Measurements from ENCODE around the gene AK8.

AK8 gene

GRCh38 chr9:132762896-132763295, 115.2 kb downstream of the AK8 start:
- TF ChIP-seq CSRNP3 (CRISPR knock-in tag; IDR thresholded peaks at IDR 0.05): no peak
- no peak for TF ChIP-seq ZNF70 (CRISPR knock-in tag; IDR thresholded peaks at IDR 0.05)
- TF ChIP-seq CSDC2 (CRISPR knock-in tag; IDR thresholded peaks at IDR 0.05): no peak
- no peak for TF ChIP-seq ISL1 (CRISPR knock-in tag; IDR thresholded peaks at IDR 0.05)
- TF ChIP-seq POU6F1 (CRISPR knock-in tag; IDR thresholded peaks at IDR 0.05; ENCODE audit: borderline replicate concordance, low read depth): no peak
- no peak for TF ChIP-seq ZNF8 (CRISPR knock-in tag; IDR thresholded peaks at IDR 0.05)

GRCh38 chr9:132761602-132762001, 116.5 kb downstream of the AK8 start:
- ATAC-seq: no peak
- no peak for TF ChIP-seq TOX (CRISPR knock-in tag; IDR thresholded peaks at IDR 0.05; ENCODE audit: borderline replicate concordance)
- TF ChIP-seq TSHZ2 (CRISPR knock-in tag; IDR thresholded peaks at IDR 0.05): no peak
- no peak for TF ChIP-seq RARB (CRISPR knock-in tag; IDR thresholded peaks at IDR 0.05)

More at GRCh38 chr9:132762896-132763295, 115.2 kb downstream of the AK8 start:
- no peak for ATAC-seq

- TF ChIP-seq ZNF70 (CRISPR knock-in tag; IDR thresholded peaks at IDR 0.05): no peak
- no peak for ATAC-seq
These were observed 118.0 kb downstream of the AK8 start for GRCh38 chr9:132760057-132760456.

- TF ChIP-seq CSRNP3 (CRISPR knock-in tag; IDR thresholded peaks at IDR 0.05) (no peak), RARB (CRISPR knock-in tag; IDR thresholded peaks at IDR 0.05) (no peak), PATZ1 (CRISPR knock-in tag; IDR thresholded peaks at IDR 0.05; ENCODE audit: borderline replicate concordance) (no peak), PPARA (CRISPR knock-in tag; IDR thresholded peaks at IDR 0.05; ENCODE audit: borderline replicate concordance) (no peak), ZFP30 (CRISPR knock-in tag; IDR thresholded peaks at IDR 0.05) (no peak), TSHZ2 (CRISPR knock-in tag; IDR thresholded peaks at IDR 0.05) (no peak), ESRRG (CRISPR knock-in tag; IDR thresholded peaks at IDR 0.05) (no peak), TCF4 (CRISPR knock-in tag; IDR thresholded peaks at IDR 0.05; ENCODE audit: borderline replicate concordance) (no peak), ZC3H10 (CRISPR knock-in tag; IDR thresholded peaks at IDR 0.05) (no peak), POU6F1 (CRISPR knock-in tag; IDR thresholded peaks at IDR 0.05; ENCODE audit: borderline replicate concordance, low read depth) (no peak), SNAI2 (CRISPR knock-in tag; IDR thresholded peaks at IDR 0.05) (no peak), TOX (CRISPR knock-in tag; IDR thresholded peaks at IDR 0.05; ENCODE audit: borderline replicate concordance) (no peak), CSDC2 (CRISPR knock-in tag; IDR thresholded peaks at IDR 0.05) (no peak), OSR1 (CRISPR knock-in tag; IDR thresholded peaks at IDR 0.05) (no peak), ISL1 (CRISPR knock-in tag; IDR thresholded peaks at IDR 0.05) (no peak), ZFP3 (CRISPR knock-in tag; IDR thresholded peaks at IDR 0.05) (no peak), ZNF565 (CRISPR knock-in tag; conservative IDR thresholded peaks at IDR 0.05; ENCODE audit: low read depth) (no peak), CREB5 (CRISPR knock-in tag; IDR thresholded peaks at IDR 0.05; ENCODE audit: low read depth) (no peak), ARNTL (CRISPR knock-in tag; IDR thresholded peaks at IDR 0.05; ENCODE audit: borderline replicate concordance, low read depth) (no peak)
- ATAC-seq: no peak
These were observed 121.1 kb downstream of the AK8 start for GRCh38 chr9:132757016-132757415.

Data from SK-N-SH treated with all-trans-retinoic acid at 6 μM for 48 hours (cell line).